ENCODE results near the gene NEDD1. TPM values are rescaled to one million over a fixed set of nuclear protein-coding genes. Genes with fewer than 3 reads are reported as not detected.

The NEDD1 gene
- total and polyA plus RNA-seq, 4 donors = 2.4 to 28.9 (median 3.9) TPM

DNA sequence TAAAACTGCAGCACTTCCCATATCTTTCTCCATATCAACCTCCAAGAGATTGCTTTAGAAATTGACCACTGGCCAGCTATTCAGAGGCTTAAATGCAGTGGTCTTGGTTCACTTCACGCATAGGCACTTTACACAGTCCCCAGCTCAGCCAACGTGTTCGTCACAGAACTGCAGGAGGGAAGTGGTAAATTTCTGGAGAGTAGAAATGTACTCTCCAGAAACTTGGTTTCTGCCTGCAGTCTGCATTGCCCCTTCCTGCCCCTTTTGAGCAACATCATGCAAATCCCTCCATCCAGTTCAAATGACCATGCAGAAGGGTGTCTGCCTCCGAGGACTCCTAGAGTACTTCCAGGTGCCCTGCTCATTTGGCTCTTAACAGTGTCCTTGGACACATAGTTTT, 42.7 kb upstream of the NEDD1 start:
- Histone ChIP-seq H3K27me3 (ENCODE audit: control insufficient read depth in 4 of 4, insufficient read depth in 4 of 4, low read length in 3 of 4) (peaks cover 0 to 3% (median 0%) of the 10 kb centered on the region in 4 donors), H3K36me3 (ENCODE audit: control insufficient read depth in 4 of 4, insufficient read depth in 3 of 4, low read depth in 1 of 4, low read length in 3 of 4) (no peaks in the 10 kb centered on the region), H3K4me3 (ENCODE audit: low read depth in 1 of 3, low read length in 3 of 3) (no peak overlapping the region), H3K27ac (ENCODE audit: low read depth in 1 of 2, low read length in 2 of 2) (no peak overlapping the region), H3K4me1 (ENCODE audit: control insufficient read depth in 4 of 4, insufficient read depth in 4 of 4, low read length in 3 of 4) (no peaks in the 10 kb centered on the region), H3K9ac (ENCODE audit: low read depth in 1 of 2, low read length in 2 of 2) (no peak overlapping the region), H3K9me3 (ENCODE audit: control insufficient read depth in 4 of 4, low read length in 3 of 4) (no peaks in the 10 kb centered on the region)
- TF ChIP-seq NR2F2 (IDR thresholded peaks at IDR 0.05) = no peak
- TF ChIP-seq SP1 (IDR thresholded peaks at IDR 0.05) = no peak
- TF ChIP-seq CTCF (IDR thresholded peaks at IDR 0.05; ENCODE audit: low read depth, low read length, missing input control) = no peak
- TF ChIP-seq TAF1 (conservative IDR thresholded peaks at IDR 0.05) = no peak
- TF ChIP-seq, protein P1, sequence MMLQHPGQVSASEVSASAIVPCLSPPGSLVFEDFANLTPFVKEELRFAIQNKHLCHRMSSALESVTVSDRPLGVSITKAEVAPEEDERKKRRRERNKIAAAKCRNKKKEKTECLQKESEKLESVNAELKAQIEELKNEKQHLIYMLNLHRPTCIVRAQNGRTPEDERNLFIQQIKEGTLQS (IDR thresholded peaks at IDR 0.05) = no peak
- TF ChIP-seq, protein P2, sequence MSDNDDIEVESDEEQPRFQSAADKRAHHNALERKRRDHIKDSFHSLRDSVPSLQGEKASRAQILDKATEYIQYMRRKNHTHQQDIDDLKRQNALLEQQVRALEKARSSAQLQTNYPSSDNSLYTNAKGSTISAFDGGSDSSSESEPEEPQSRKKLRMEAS (IDR thresholded peaks at IDR 0.05) = no peak
- TF ChIP-seq ZBTB33 (IDR thresholded peaks at IDR 0.05) = no peak
- no peak for TF ChIP-seq REST (IDR thresholded peaks at IDR 0.05)
- TF ChIP-seq HNF4A (conservative IDR thresholded peaks at IDR 0.05) = no peak
- TF ChIP-seq EGR1 (IDR thresholded peaks at IDR 0.05; ENCODE audit: low read depth in 2 of 2) = no peak
- TF ChIP-seq RXRA (IDR thresholded peaks at IDR 0.05) = no peak
- TF ChIP-seq JUND (IDR thresholded peaks at IDR 0.05) = no peak
- TF ChIP-seq HNF4G (IDR thresholded peaks at IDR 0.05) = no peak
- no peak for TF ChIP-seq GABPA (IDR thresholded peaks at IDR 0.05 in 1 of 2, conservative IDR thresholded peaks at IDR 0.05 in 1 of 2)
- no peak for DNase-seq (ENCODE audit: low spot score)
- WGBS = 50% methylated on average over 4 of the region's 4 CpGs
